ENCODE results near the gene IL1RAPL1. TPM values are rescaled to one million over a fixed set of nuclear protein-coding genes. Genes with fewer than 3 reads are reported as not detected.
"Not testable (repeated sequence)": the region's sequence is repeated elsewhere in the genome, so short reads cannot be mapped to it uniquely, and the experiment has no call there.

Gene IL1RAPL1
- total RNA-seq, 4 donors from 2014 or later = 0.13 TPM; not detected in 3

DNA sequence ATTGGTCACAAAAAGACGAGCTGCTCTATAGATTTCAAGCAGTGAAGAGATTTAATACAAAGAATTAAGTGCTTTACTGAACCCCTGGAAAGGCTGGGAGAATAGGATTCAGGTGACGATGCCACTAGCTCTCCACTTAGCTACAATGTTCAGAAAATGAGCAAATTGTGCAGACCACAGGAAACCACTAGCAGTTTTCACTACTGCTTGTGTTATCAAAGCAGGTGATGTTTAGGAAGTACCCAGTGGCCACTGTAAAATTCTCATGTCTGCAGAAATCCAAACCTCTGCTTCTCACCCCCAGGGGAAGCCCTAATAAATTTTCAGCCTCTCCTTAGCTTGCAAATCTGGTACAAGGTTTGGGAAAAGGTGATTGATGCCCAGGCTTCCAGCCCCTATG is 165.1 kb downstream of the IL1RAPL1 start:
- TF ChIP-seq EP300 (IDR thresholded peaks at IDR 0.05) (no peak), POLR2A (IDR thresholded peaks at IDR 0.05) (no peak), POLR2AphosphoS5 (IDR thresholded peaks at IDR 0.05) (no peak), CTCF (IDR thresholded peaks at IDR 0.05) (no peak)

GRCh38 chrX:28756175-28756574 is 168.9 kb downstream of the IL1RAPL1 start:
- H3K27me3 ChIP-seq = no peaks in the 10 kb centered on the region
- H3K4me3 ChIP-seq = no peak overlapping the region
- 44% methylated on average over 2 of the region's 2 CpGs for WGBS
- no peaks in the 10 kb centered on the region for H3K9me3 ChIP-seq
- H3K36me3 ChIP-seq = no peaks in the 10 kb centered on the region
- TF ChIP-seq EP300 (IDR thresholded peaks at IDR 0.05) (no peak), POLR2A (IDR thresholded peaks at IDR 0.05) (no peak), POLR2AphosphoS5 (IDR thresholded peaks at IDR 0.05) (no peak), CTCF (IDR thresholded peaks at IDR 0.05) (no peak)
- DNase-seq (ENCODE audit: low spot score in 2 of 2) = no peak
- no peak overlapping the region for H3K27ac ChIP-seq
- H3K4me1 ChIP-seq = no peaks in the 10 kb centered on the region

More for the DNA sequence above, 165.1 kb downstream of the IL1RAPL1 start:
- Histone ChIP-seq H3K9me3 (no peaks in the 10 kb centered on the region), H3K27ac (no peak overlapping the region), H3K27me3 (no peaks in the 10 kb centered on the region), H3K36me3 (no peaks in the 10 kb centered on the region), H3K4me1 (no peaks in the 10 kb centered on the region), H3K4me3 (no peak overlapping the region)
- 56% methylated on average over 2 of the region's 2 CpGs for WGBS
- no peak for DNase-seq (ENCODE audit: low spot score in 2 of 2)

DNA sequence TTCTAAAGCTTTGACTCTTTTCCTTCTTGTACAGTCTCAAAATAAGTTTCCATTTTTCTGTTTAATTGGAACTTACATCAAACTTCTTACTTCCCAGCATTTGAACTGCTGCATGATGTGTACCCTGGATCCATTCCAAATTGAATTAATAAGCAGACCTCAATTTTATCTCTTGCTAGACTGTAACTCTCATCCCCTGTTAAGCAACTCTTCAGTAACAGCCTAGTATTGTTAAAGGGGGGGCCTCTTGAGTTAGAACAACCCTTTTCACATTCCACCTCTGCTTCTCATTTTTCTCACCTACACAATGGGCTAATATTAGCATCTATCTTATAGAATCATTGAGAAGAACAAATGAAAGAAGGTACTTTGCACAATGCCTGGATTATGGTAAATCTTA is 169.4 kb downstream of the IL1RAPL1 start:
- Histone ChIP-seq H3K9me3 (no peaks in the 10 kb centered on the region), H3K27me3 (no peaks in the 10 kb centered on the region), H3K4me3 (no peak overlapping the region), H3K4me1 (no peaks in the 10 kb centered on the region), H3K27ac (no peak overlapping the region), H3K36me3 (no peaks in the 10 kb centered on the region)
- TF ChIP-seq POLR2AphosphoS5 (IDR thresholded peaks at IDR 0.05) (no peak), POLR2A (IDR thresholded peaks at IDR 0.05) (no peak), EP300 (IDR thresholded peaks at IDR 0.05) (no peak), CTCF (IDR thresholded peaks at IDR 0.05) (no peak)
- DNase-seq (ENCODE audit: low spot score in 2 of 2) = no peak

- no peak for DNase-seq (ENCODE audit: low spot score in 2 of 2)
- no peaks in the 10 kb centered on the region for H3K4me1 ChIP-seq
- no peak overlapping the region for H3K4me3 ChIP-seq
- H3K27me3 ChIP-seq = no peaks in the 10 kb centered on the region
- WGBS = 77% methylated on average over 2 of the region's 2 CpGs
- no peaks in the 10 kb centered on the region for H3K9me3 ChIP-seq
- TF ChIP-seq CTCF (IDR thresholded peaks at IDR 0.05) = no peak
- TF ChIP-seq EP300 (IDR thresholded peaks at IDR 0.05) = no peak
- no peak for TF ChIP-seq POLR2AphosphoS5 (IDR thresholded peaks at IDR 0.05)
- TF ChIP-seq POLR2A (IDR thresholded peaks at IDR 0.05) = no peak
- H3K27ac ChIP-seq = no peak overlapping the region
- H3K36me3 ChIP-seq = no peaks in the 10 kb centered on the region
These were observed 170.0 kb downstream of the IL1RAPL1 start for GRCh38 chrX:28757290-28757689.

- not testable (repeated sequence) for H3K4me3 ChIP-seq; H3K27me3 ChIP-seq; DNase-seq (ENCODE audit: low spot score in 2 of 2); H3K36me3 ChIP-seq; H3K4me1 ChIP-seq; H3K9me3 ChIP-seq; H3K27ac ChIP-seq
- WGBS = 71% methylated on average over 2 of the region's 2 CpGs
These were observed 179.3 kb downstream of the IL1RAPL1 start for GRCh38 chrX:28766561-28766960.

DNA sequence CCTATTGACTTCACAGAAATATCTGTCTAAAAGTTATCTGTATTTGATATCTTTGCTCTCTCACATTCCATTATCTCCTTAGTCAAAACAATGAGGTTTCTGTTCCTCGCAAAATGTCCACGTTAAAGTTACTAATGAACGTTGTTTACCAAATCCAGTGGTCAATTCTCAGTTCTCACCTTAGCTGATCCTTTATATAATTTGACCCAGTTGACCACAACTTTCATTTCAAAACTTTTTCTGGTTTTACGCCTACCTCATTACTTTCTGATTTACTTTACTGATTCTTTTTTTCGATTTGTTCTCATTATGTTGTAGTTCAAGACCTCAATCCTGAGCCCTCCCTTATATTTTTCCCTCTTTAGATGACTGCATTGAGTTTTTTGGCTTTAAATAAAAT is 186.6 kb downstream of the IL1RAPL1 start:
- DNase-seq (ENCODE audit: low spot score in 2 of 2) = no peak
- no peaks in the 10 kb centered on the region for H3K27me3 ChIP-seq
- no peaks in the 10 kb centered on the region for H3K36me3 ChIP-seq
- no peak overlapping the region for H3K4me3 ChIP-seq
- H3K9me3 ChIP-seq = no peaks in the 10 kb centered on the region
- no peak overlapping the region for H3K27ac ChIP-seq
- 81% methylated on average over 5 of the region's 5 CpGs for WGBS
- no peaks in the 10 kb centered on the region for H3K4me1 ChIP-seq
- TF ChIP-seq POLR2AphosphoS5 (IDR thresholded peaks at IDR 0.05) (no peak), EP300 (IDR thresholded peaks at IDR 0.05) (no peak), POLR2A (IDR thresholded peaks at IDR 0.05) (no peak)

Measured in suprapubic skin (tissue), 4 donors.